ENCODE measurements around the gene RASD2.

The RASD2 gene

GRCh38 chr22:35541254-35541748 lies 670 bp downstream of the RASD2 start:
- DNase-seq (ENCODE audit: low read depth) = no peak

DNA sequence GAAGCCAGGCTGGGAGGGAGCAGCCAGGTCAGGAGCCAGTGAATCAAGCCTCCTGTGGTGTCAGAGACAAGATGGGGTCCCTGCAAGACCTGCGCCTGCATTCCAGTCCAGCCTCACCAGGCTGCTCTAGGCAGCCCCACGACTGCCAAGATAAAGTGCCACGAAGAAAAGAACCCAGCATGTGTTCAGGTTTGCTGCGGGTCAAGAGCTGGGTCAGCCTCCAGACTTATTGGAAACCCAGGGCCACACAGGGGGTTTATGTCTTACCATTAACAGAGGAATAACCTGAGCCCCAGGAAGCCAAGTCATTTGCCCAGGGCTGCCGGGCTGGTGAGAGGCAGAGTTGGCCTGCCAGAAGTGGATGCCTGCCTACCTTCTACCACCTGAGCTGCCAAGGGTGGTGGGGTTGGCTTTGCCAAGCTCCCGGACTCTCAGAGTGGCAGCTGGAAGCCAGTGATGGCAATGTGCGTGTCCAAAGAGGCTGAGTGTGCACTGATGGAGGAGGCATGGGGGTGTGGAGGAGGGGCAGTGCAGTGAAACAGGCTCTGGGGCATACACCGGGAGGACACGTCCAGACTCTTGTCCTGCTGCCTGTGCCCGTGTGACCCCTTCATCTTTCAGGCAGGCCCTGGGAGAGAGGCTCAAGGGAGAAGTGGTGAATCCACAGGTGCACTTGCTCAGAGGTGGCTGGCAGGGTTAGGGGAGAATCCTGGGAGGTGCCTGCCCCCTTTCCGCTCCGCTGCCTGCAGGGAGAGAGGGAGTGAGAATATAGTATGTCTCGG lies 1.7 kb downstream of the RASD2 start:
- no peak for DNase-seq (ENCODE audit: low read depth)

DNA sequence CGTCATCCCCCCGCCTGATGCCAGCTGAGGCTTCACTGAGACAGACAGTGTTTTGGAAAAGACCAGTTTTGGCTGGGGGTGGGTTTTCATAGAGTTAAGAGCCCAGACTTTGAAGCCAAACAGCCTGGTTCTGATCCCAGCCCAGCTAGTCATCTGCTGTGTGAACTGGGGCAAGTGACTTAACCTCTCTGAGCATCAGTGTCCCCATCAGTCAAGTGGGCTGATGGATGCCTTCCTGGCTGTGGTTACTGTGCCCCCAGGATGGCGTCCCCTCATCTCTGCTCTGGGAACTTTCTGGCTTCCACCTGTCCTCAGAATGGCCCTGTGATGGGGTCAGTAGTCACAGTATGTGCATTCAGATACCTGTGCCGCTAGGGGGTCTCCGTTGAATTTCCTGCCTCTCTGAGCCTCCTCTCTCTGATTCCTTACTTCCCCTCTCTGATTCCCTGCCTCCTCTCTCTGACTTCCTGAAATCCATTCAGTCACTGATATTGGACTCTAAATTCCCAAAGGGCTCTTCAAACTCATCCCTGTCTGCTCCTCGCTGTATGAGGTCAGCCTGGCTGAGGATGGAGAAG lies 2.4 kb downstream of the RASD2 start:
- DNase-seq (ENCODE audit: low read depth) = no peak

- no peak for DNase-seq (ENCODE audit: low read depth)
These were observed 3.1 kb downstream of the RASD2 start for GRCh38 chr22:35543702-35544101.

DNA sequence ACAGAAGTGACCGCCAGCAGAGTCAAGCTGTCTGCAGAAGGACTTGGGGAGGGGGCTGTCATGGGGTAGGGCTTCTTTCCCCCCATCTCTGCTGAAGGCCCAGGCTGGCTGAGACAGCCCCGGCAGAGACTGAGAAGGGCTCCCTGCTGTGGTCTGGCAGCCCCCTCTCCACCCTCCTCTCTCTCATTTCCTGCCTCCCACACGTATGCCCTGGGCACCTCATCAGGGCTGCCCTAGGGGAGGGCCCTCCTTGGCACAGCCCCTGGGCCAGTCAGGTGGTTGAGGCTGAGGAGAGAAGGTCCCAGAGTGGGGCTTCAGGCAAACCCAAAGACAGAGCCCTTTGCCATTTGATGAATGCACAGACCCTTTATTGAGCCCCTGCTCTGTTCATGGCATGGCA lies 3.6 kb downstream of the RASD2 start:
- no peak for DNase-seq (ENCODE audit: low read depth)

DNA sequence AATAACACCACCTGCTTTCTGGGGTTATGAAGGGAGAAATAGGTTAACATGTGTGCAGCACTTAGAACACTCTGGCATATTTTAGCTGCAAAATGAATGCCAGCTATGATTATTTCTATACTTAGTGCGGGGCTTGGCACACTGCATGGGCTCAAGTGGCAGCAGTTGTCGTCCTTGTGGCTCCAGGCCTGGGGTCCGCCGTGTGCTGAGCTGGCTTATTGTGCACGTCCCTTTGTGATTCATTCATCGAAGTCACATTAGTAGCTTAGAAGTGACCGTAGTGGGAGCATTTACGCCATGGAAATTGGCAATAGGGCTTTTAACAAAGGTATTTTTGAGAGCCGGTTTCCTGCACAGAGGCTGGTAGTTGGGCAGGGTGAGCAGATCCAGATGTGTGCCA lies 4.2 kb downstream of the RASD2 start:
- no peak for DNase-seq (ENCODE audit: low read depth)

DNA sequence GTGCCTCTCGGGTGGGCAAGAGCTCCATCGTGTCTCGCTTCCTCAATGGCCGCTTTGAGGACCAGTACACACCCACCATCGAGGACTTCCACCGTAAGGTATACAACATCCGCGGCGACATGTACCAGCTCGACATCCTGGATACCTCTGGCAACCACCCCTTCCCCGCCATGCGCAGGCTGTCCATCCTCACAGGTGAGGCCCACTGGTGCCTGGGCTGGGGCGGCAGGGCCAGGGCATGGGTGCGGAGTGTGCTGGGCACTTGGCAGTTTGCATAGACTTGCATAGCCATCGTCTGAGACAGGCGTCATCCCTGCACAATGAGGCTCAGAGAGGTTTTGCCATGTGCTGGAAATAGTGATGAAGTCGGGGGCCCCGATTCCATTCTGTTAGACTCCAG lies 6.3 kb downstream of the RASD2 start:
- no peak for DNase-seq (ENCODE audit: low read depth)

- DNase-seq (ENCODE audit: low read depth) = no peak
These were observed 7.5 kb downstream of the RASD2 start for GRCh38 chr22:35547987-35548721.

DNA sequence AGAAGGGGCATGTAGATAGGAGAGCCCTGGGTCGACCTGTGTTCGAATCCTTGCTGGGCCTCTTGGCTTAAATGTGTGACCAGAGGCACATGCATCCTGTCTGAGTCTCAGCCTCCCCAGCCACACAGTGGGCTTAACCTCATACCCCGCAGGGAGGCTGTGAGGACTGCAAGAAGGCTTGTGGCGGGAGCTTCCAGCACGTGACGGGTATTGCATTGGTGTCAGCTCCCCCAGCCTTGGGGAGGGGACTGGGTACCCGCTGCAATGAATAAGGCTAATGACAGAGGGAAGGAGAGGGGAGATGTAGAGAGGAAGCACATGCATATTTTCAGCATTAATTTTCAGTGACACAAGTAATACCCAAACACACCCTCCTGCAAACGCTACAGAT lies 8.1 kb downstream of the RASD2 start:
- DNase-seq (ENCODE audit: low read depth) = no peak

DNA sequence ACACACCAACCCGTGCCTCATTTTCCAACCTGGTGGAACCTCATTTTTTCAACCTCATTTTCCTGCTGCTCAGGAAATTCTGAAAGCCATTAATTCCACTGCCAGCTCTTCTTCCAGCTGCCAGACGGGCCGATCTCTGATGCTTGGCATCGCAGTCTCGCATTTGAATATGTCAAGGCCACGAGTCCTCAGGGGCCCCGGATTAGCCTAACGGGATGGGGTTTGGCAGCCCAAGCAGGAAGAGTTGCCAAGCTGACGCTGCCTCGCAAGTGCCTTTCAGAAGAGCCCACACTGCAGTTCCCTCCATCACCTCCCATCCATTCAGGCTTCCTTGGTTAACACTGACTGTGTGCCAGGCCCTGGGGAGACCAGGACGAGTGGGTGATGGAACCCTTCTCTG lies 8.7 kb downstream of the RASD2 start:
- DNase-seq (ENCODE audit: low read depth) = no peak

DNA sequence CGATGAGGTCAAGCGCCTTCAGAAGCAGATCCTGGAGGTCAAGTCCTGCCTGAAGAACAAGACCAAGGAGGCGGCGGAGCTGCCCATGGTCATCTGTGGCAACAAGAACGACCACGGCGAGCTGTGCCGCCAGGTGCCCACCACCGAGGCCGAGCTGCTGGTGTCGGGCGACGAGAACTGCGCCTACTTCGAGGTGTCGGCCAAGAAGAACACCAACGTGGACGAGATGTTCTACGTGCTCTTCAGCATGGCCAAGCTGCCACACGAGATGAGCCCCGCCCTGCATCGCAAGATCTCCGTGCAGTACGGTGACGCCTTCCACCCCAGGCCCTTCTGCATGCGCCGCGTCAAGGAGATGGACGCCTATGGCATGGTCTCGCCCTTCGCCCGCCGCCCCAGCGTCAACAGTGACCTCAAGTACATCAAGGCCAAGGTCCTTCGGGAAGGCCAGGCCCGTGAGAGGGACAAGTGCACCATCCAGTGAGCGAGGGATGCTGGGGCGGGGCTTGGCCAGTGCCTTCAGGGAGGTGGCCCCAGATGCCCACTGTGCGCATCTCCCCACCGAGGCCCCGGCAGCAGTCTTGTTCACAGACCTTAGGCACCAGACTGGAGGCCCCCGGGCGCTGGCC lies 11.0 kb downstream of the RASD2 start:
- no peak for DNase-seq (ENCODE audit: low read depth)

DNA sequence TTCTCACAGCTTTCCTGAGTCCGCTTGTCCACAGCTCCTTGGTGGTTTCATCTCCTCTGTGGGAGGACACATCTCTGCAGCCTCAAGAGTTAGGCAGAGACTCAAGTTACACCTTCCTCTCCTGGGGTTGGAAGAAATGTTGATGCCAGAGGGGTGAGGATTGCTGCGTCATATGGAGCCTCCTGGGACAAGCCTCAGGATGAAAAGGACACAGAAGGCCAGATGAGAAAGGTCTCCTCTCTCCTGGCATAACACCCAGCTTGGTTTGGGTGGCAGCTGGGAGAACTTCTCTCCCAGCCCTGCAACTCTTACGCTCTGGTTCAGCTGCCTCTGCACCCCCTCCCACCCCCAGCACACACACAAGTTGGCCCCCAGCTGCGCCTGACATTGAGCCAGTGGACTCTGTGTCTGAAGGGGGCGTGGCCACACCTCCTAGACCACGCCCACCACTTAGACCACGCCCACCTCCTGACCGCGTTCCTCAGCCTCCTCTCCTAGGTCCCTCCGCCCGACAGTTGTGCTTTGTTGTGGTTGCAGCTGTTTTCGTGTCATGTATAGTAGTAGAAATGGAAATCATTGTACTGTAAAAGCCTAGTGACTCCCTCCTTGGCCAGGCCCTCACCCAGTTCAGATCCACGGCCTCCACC lies 11.7 kb downstream of the RASD2 start:
- no peak for DNase-seq (ENCODE audit: low read depth)

DNA sequence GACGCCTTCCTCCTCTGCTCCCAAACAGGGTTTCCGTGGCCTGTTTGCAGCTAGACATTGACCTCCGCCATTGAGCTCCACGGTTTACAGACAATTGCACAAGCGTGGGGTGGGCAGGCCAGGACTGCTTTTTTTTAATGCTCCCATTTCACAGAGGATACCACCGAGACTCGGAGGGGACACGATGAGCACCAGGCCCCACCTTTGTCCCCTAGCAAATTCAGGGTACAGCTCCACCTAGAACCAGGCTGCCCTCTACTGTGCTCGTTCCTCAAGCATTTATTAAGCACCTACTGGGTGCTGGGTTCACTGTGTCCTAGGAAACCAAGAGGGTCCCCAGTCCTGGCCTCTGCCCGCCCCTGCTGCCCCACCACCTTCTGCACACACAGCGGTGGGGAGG lies 12.2 kb downstream of the RASD2 start:
- no peak for DNase-seq (ENCODE audit: low read depth)

GRCh38 chr22:35553341-35553740 lies 12.7 kb downstream of the RASD2 start:
- no peak for DNase-seq (ENCODE audit: low read depth)

GRCh38 chr22:35554297-35554845 lies 13.7 kb downstream of the RASD2 start:
- DNase-seq (ENCODE audit: low read depth) = no peak

DNA sequence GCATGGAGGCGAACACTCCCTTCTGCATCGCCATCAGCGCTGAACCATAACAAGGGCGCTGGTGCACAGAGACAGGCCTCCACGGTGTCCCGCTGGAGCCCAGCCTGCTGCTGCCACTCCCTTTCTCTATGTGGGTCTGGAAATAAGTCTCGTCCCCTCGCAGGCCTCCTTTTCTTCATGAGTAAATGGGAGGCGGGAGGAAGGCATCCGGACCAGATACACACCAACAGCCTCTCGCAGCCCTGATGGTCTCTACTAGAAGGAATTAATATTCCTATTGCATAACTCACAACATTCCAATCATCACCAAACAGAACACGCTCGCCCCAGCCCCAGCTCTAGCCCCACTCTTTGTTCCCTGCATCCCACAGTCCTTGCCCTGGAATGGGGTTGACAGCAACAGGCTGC lies 14.9 kb downstream of the RASD2 start:
- DNase-seq (ENCODE audit: low read depth) = no peak

GRCh38 chr22:35555946-35556547 lies 15.4 kb downstream of the RASD2 start:
- no peak for DNase-seq (ENCODE audit: low read depth)

GRCh38 chr22:35556666-35557065 lies 16.0 kb downstream of the RASD2 start:
- DNase-seq (ENCODE audit: low read depth) = no peak

DNA sequence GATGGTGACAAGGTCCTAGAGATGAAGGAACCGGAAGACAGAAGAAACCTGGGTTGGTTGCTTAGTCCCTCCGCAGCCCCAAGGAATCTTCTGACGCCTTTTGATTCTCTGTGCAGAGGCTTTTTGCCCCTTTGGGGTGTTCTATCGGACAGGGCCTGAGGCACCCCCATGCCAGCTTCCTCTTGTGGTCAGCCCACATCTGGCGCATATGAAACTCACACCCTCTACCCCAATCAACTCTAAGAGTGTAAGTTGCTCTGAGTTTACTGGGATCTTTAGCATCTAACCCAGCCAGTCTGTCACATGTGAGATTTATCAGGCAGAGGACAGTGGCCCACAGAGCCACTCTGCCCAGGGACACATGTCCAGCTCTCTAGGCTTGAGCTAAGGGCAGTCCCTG lies 17.4 kb downstream of the RASD2 start:
- no peak for DNase-seq (ENCODE audit: low read depth)

- DNase-seq (ENCODE audit: low read depth) = no peak
These were observed 18.1 kb downstream of the RASD2 start for GRCh38 chr22:35558719-35559118.

GRCh38 chr22:35559354-35560005 lies 18.8 kb downstream of the RASD2 start:
- no peak for DNase-seq (ENCODE audit: low read depth)

All from fibroblast of gingiva (primary cell).